ENCODE results near the gene TNS1.

Gene TNS1

GRCh38 chr2:218003281-218003944 is 618 bp upstream of the TNS1 start:
- H3K36me3 ChIP-seq (ENCODE audit: insufficient read depth, low read length) = no peaks in the 10 kb centered on the region
- H3K27me3 ChIP-seq (ENCODE audit: control insufficient read depth in 1 of 2, insufficient read depth in 2 of 2, low read length in 2 of 2) = peaks cover 0 to 16% of the 10 kb centered on the region in 2 donors
- no peaks in the 10 kb centered on the region for H3K9me3 ChIP-seq (ENCODE audit: low read length)
- peaks cover 11% of the 10 kb centered on the region for H3K4me1 ChIP-seq (ENCODE audit: insufficient read depth, low read length)
- peak overlapping the region; percentile 42 for H3K27ac ChIP-seq (ENCODE audit: low read depth, low read length)
- no peak overlapping the region for H3K9ac ChIP-seq (ENCODE audit: low read length)
- H3K4me3 ChIP-seq (ENCODE audit: low read depth in 1 of 2, low read length in 2 of 2) = peak overlapping the region in 1 of 2 donors; percentile 33

- Histone ChIP-seq H3K27me3 (ENCODE audit: control insufficient read depth in 1 of 2, insufficient read depth in 2 of 2, low read length in 2 of 2) (peaks cover 0 to 7% of the 10 kb centered on the region in 2 donors), H3K9ac (ENCODE audit: low read length) (no peak overlapping the region), H3K36me3 (ENCODE audit: insufficient read depth, low read length) (no peaks in the 10 kb centered on the region), H3K9me3 (ENCODE audit: low read length) (no peaks in the 10 kb centered on the region), H3K27ac (ENCODE audit: low read depth, low read length) (no peak overlapping the region), H3K4me1 (ENCODE audit: insufficient read depth, low read length) (peaks cover 9% of the 10 kb centered on the region), H3K4me3 (ENCODE audit: low read depth in 1 of 2, low read length in 2 of 2) (peak overlapping the region in 1 of 2 donors; percentile 39)
Observed at GRCh38 chr2:218002143-218002844, 501 bp downstream of the TNS1 start.

GRCh38 chr2:218001629-218002028 is 1.2 kb downstream of the TNS1 start:
- Histone ChIP-seq H3K36me3 (ENCODE audit: insufficient read depth, low read length) (no peaks in the 10 kb centered on the region), H3K27me3 (ENCODE audit: control insufficient read depth in 1 of 2, insufficient read depth in 2 of 2, low read length in 2 of 2) (peaks cover 0 to 7% of the 10 kb centered on the region in 2 donors), H3K4me1 (ENCODE audit: insufficient read depth, low read length) (peaks cover 9% of the 10 kb centered on the region), H3K9ac (ENCODE audit: low read length) (no peak overlapping the region), H3K9me3 (ENCODE audit: low read length) (no peaks in the 10 kb centered on the region), H3K4me3 (ENCODE audit: low read depth in 1 of 2, low read length in 2 of 2) (peak overlapping the region in 1 of 2 donors; percentile 39), H3K27ac (ENCODE audit: low read depth, low read length) (no peak overlapping the region)

GRCh38 chr2:218000136-218000535 is 2.7 kb downstream of the TNS1 start:
- no peaks in the 10 kb centered on the region for H3K9me3 ChIP-seq (ENCODE audit: low read length)
- no peaks in the 10 kb centered on the region for H3K36me3 ChIP-seq (ENCODE audit: insufficient read depth, low read length)
- peaks cover 0 to 7% of the 10 kb centered on the region in 2 donors for H3K27me3 ChIP-seq (ENCODE audit: control insufficient read depth in 1 of 2, insufficient read depth in 2 of 2, low read length in 2 of 2)
- H3K27ac ChIP-seq (ENCODE audit: low read depth, low read length) = no peak overlapping the region
- H3K4me1 ChIP-seq (ENCODE audit: insufficient read depth, low read length) = peaks cover 22% of the 10 kb centered on the region
- H3K4me3 ChIP-seq (ENCODE audit: low read depth in 1 of 2, low read length in 2 of 2) = no peak overlapping the region
- H3K9ac ChIP-seq (ENCODE audit: low read length) = no peak overlapping the region

GRCh38 chr2:217999595-217999959 is 3.2 kb downstream of the TNS1 start:
- Histone ChIP-seq H3K9me3 (ENCODE audit: low read length) (no peaks in the 10 kb centered on the region), H3K27ac (ENCODE audit: low read depth, low read length) (no peak overlapping the region), H3K27me3 (ENCODE audit: control insufficient read depth in 1 of 2, insufficient read depth in 2 of 2, low read length in 2 of 2) (peaks cover 0 to 7% of the 10 kb centered on the region in 2 donors), H3K9ac (ENCODE audit: low read length) (no peak overlapping the region), H3K36me3 (ENCODE audit: insufficient read depth, low read length) (no peaks in the 10 kb centered on the region), H3K4me3 (ENCODE audit: low read depth in 1 of 2, low read length in 2 of 2) (no peak overlapping the region), H3K4me1 (ENCODE audit: insufficient read depth, low read length) (peaks cover 26% of the 10 kb centered on the region)

GRCh38 chr2:217998926-217999594 is 3.7 kb downstream of the TNS1 start:
- Histone ChIP-seq H3K36me3 (ENCODE audit: insufficient read depth, low read length) (no peaks in the 10 kb centered on the region), H3K4me1 (ENCODE audit: insufficient read depth, low read length) (peaks cover 21% of the 10 kb centered on the region), H3K27ac (ENCODE audit: low read depth, low read length) (no peak overlapping the region)

GRCh38 chr2:217997510-217997909 is 5.3 kb downstream of the TNS1 start:
- Histone ChIP-seq H3K9ac (ENCODE audit: low read length) (no peak overlapping the region), H3K27me3 (ENCODE audit: control insufficient read depth in 1 of 2, insufficient read depth in 2 of 2, low read length in 2 of 2) (peaks cover 0 to 7% of the 10 kb centered on the region in 2 donors), H3K4me3 (ENCODE audit: low read depth in 1 of 2, low read length in 2 of 2) (no peak overlapping the region), H3K9me3 (ENCODE audit: low read length) (no peaks in the 10 kb centered on the region), H3K36me3 (ENCODE audit: insufficient read depth, low read length) (no peaks in the 10 kb centered on the region), H3K4me1 (ENCODE audit: insufficient read depth, low read length) (peaks cover 26% of the 10 kb centered on the region), H3K27ac (ENCODE audit: low read depth, low read length) (no peak overlapping the region)

More at GRCh38 chr2:217998926-217999594, 3.7 kb downstream of the TNS1 start:
- Histone ChIP-seq H3K4me3 (ENCODE audit: low read depth in 1 of 2, low read length in 2 of 2) (no peak overlapping the region), H3K9ac (ENCODE audit: low read length) (no peak overlapping the region), H3K27me3 (ENCODE audit: control insufficient read depth in 1 of 2, insufficient read depth in 2 of 2, low read length in 2 of 2) (peaks cover 0 to 7% of the 10 kb centered on the region in 2 donors), H3K9me3 (ENCODE audit: low read length) (no peaks in the 10 kb centered on the region)

- Histone ChIP-seq H3K9ac (ENCODE audit: low read length) (no peak overlapping the region), H3K9me3 (ENCODE audit: low read length) (no peaks in the 10 kb centered on the region), H3K4me3 (ENCODE audit: low read depth in 1 of 2, low read length in 2 of 2) (no peak overlapping the region), H3K36me3 (ENCODE audit: insufficient read depth, low read length) (no peaks in the 10 kb centered on the region), H3K27ac (ENCODE audit: low read depth, low read length) (no peak overlapping the region), H3K27me3 (ENCODE audit: control insufficient read depth in 1 of 2, insufficient read depth in 2 of 2, low read length in 2 of 2) (no peaks in the 10 kb centered on the region), H3K4me1 (ENCODE audit: insufficient read depth, low read length) (peaks cover 26% of the 10 kb centered on the region)
Observed at GRCh38 chr2:217996361-217996760, 6.4 kb downstream of the TNS1 start.

GRCh38 chr2:217995731-217996231 is 7.0 kb downstream of the TNS1 start:
- no peak overlapping the region for H3K9ac ChIP-seq (ENCODE audit: low read length)
- no peak overlapping the region for H3K4me3 ChIP-seq (ENCODE audit: low read depth in 1 of 2, low read length in 2 of 2)
- peaks cover 26% of the 10 kb centered on the region for H3K4me1 ChIP-seq (ENCODE audit: insufficient read depth, low read length)
- H3K9me3 ChIP-seq (ENCODE audit: low read length) = no peaks in the 10 kb centered on the region
- no peaks in the 10 kb centered on the region for H3K36me3 ChIP-seq (ENCODE audit: insufficient read depth, low read length)
- no peaks in the 10 kb centered on the region for H3K27me3 ChIP-seq (ENCODE audit: control insufficient read depth in 1 of 2, insufficient read depth in 2 of 2, low read length in 2 of 2)
- H3K27ac ChIP-seq (ENCODE audit: low read depth, low read length) = no peak overlapping the region

- no peak overlapping the region for H3K4me3 ChIP-seq (ENCODE audit: low read depth in 1 of 2, low read length in 2 of 2)
- peaks cover 26% of the 10 kb centered on the region for H3K4me1 ChIP-seq (ENCODE audit: insufficient read depth, low read length)
- no peaks in the 10 kb centered on the region for H3K27me3 ChIP-seq (ENCODE audit: control insufficient read depth in 1 of 2, insufficient read depth in 2 of 2, low read length in 2 of 2)
- no peak overlapping the region for H3K27ac ChIP-seq (ENCODE audit: low read depth, low read length)
- no peaks in the 10 kb centered on the region for H3K36me3 ChIP-seq (ENCODE audit: insufficient read depth, low read length)
- H3K9me3 ChIP-seq (ENCODE audit: low read length) = no peaks in the 10 kb centered on the region
- no peak overlapping the region for H3K9ac ChIP-seq (ENCODE audit: low read length)
Observed at GRCh38 chr2:217994776-217995274, 8.0 kb downstream of the TNS1 start.

GRCh38 chr2:217993817-217994463 is 8.9 kb downstream of the TNS1 start:
- H3K27ac ChIP-seq (ENCODE audit: low read depth, low read length) = no peak overlapping the region
- H3K36me3 ChIP-seq (ENCODE audit: insufficient read depth, low read length) = no peaks in the 10 kb centered on the region
- no peaks in the 10 kb centered on the region for H3K9me3 ChIP-seq (ENCODE audit: low read length)
- H3K4me1 ChIP-seq (ENCODE audit: insufficient read depth, low read length) = peaks cover 29% of the 10 kb centered on the region
- H3K9ac ChIP-seq (ENCODE audit: low read length) = no peak overlapping the region
- no peak overlapping the region for H3K4me3 ChIP-seq (ENCODE audit: low read depth in 1 of 2, low read length in 2 of 2)
- no peaks in the 10 kb centered on the region for H3K27me3 ChIP-seq (ENCODE audit: control insufficient read depth in 1 of 2, insufficient read depth in 2 of 2, low read length in 2 of 2)
